Uterus (tissue), 4 donors: ENCODE results near the gene USF2. TPM values are rescaled to one million over a fixed set of nuclear protein-coding genes. Genes with fewer than 3 reads are reported as not detected.

Experiments used
- DNase-seq, 2 donors: peaks; one replicate each; pipeline ENCODE4 v3.0.0-alpha.2; 2019 to 2020
- H3K27ac ChIP-seq, 2 donors: fragments of 200-600 bp; sonication (generic); 1 replicate in 1 of 2; 2 replicates in 1 of 2; pipeline ENCODE4 v1.5.1; 2016 to 2018
- H3K27me3 ChIP-seq, 2 donors: fragments of 200-600 bp; sonication (generic); one replicate each; pipeline ENCODE4 v1.5.1; 2018 to 2019; ENCODE audit warnings: control low read depth in 1 of 2
- H3K36me3 ChIP-seq, 2 donors: fragments of 200-600 bp; sonication (generic); one replicate each; pipeline ENCODE4 v1.5.1; 2019; ENCODE audit warnings: control low read depth in 1 of 2
- H3K4me1 ChIP-seq, 2 donors: fragments of 200-600 bp; sonication (generic); one replicate each; pipeline ENCODE4 v1.5.1; 2018 to 2019; ENCODE audit warnings: control low read depth in 1 of 2
- H3K4me3 ChIP-seq, 2 donors: fragments of 200-600 bp; sonication (generic); 1 replicate in 1 of 2; 2 replicates in 1 of 2; pipeline ENCODE4 v1.5.1; 2018 to 2019; ENCODE audit warnings: mild to moderate bottlenecking in 1 of 2
- H3K9me3 ChIP-seq, 2 donors: fragments of 200-600 bp; sonication (generic); one replicate each; pipeline ENCODE4 v1.5.1; 2019; ENCODE audit warnings: control low read depth in 1 of 2
- POLR2A ChIP-seq, 2 donors: fragments of 450-650 bp; IDR thresholded peaks; one replicate each; pipeline ENCODE4 v1.6.1; 2016; ENCODE audit warnings: antibody characterized with exemption in 2 of 2, mild to moderate bottlenecking in 1 of 2, moderate library complexity in 1 of 2
- intact Hi-C: fragments of 100-400 bp; cut with DNase I; formaldehyde crosslinking; loops from one replicate; pipeline ENCODE4 v1.15.1; 2023; ENCODE audit warnings: low total_unique reads
- total RNA-seq, 4 donors: library from RNA; depleted of rRNA in 3 of 4; stranded (reverse); fragments of >200 nt in 3 of 4; gene quantifications; one replicate each; pipeline versions ENCODE4 v1.1.0 to v1.2.4, GENCODE V29; 2014 to 2023
- TF ChIP-seq, protein P1 (sequence below), 4 experiments: fragments of 200-600 bp in 2 of 4; fragments of 450-650 bp in 2 of 4; sonication (generic) in 2 of 4; IDR thresholded peaks; one replicate each; pipeline ENCODE4 v1.5.1; 2016 to 2019; ENCODE audit warnings: antibody characterized with exemption in 4 of 4, mild to moderate bottlenecking in 2 of 4, moderate library complexity in 1 of 4
- donor health status: DM: yes; HTN: yes; CAD: no.

Gene USF2
- total RNA-seq, 4 donors from 2014 or later = 48.8 to 155 (median 87.5) TPM

- no peaks in the 10 kb centered on the region for H3K9me3 ChIP-seq
- H3K4me3 ChIP-seq = no peak overlapping the region
- no peak overlapping the region for H3K27ac ChIP-seq
- TF ChIP-seq POLR2A (IDR thresholded peaks at IDR 0.05) = no peak
- TF ChIP-seq, protein P1, sequence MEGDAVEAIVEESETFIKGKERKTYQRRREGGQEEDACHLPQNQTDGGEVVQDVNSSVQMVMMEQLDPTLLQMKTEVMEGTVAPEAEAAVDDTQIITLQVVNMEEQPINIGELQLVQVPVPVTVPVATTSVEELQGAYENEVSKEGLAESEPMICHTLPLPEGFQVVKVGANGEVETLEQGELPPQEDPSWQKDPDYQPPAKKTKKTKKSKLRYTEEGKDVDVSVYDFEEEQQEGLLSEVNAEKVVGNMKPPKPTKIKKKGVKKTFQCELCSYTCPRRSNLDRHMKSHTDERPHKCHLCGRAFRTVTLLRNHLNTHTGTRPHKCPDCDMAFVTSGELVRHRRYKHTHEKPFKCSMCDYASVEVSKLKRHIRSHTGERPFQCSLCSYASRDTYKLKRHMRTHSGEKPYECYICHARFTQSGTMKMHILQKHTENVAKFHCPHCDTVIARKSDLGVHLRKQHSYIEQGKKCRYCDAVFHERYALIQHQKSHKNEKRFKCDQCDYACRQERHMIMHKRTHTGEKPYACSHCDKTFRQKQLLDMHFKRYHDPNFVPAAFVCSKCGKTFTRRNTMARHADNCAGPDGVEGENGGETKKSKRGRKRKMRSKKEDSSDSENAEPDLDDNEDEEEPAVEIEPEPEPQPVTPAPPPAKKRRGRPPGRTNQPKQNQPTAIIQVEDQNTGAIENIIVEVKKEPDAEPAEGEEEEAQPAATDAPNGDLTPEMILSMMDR (IDR thresholded peaks at IDR 0.05) = no peak
- DNase-seq = no peak
- H3K27me3 ChIP-seq = peaks cover 0 to 8% of the 10 kb centered on the region in 2 donors
- no peaks in the 10 kb centered on the region for H3K36me3 ChIP-seq
- no peaks in the 10 kb centered on the region for H3K4me1 ChIP-seq
- intact Hi-C loops = no loop called here
Measured at GRCh38 chr19:35297922-35298321, 29.2 kb downstream of the USF2 start.

DNA sequence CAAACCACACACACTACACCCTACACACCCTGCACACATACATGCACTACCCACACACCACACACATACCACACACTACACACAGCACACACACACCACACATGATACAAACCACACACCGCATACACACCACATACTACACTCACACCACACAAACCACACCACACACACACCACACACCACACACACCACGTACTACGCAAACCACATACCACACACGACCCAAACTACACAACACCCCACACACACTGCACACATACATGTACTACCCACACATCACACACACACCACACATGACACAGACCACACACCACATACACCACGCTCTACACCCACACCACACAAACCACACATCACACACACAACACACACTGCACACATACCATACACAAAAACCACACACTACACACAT lies 29.8 kb downstream of the USF2 start:
- intact Hi-C loops = no loop called here
- Histone ChIP-seq H3K27me3 (peaks cover 0 to 8% of the 10 kb centered on the region in 2 donors), H3K4me1 (no peaks in the 10 kb centered on the region), H3K4me3 (no peak overlapping the region), H3K36me3 (no peaks in the 10 kb centered on the region), H3K9me3 (no peaks in the 10 kb centered on the region), H3K27ac (no peak overlapping the region)
- DNase-seq = no peak
- TF ChIP-seq POLR2A (IDR thresholded peaks at IDR 0.05) = no peak
- TF ChIP-seq, protein P1 (IDR thresholded peaks at IDR 0.05) = no peak

DNA sequence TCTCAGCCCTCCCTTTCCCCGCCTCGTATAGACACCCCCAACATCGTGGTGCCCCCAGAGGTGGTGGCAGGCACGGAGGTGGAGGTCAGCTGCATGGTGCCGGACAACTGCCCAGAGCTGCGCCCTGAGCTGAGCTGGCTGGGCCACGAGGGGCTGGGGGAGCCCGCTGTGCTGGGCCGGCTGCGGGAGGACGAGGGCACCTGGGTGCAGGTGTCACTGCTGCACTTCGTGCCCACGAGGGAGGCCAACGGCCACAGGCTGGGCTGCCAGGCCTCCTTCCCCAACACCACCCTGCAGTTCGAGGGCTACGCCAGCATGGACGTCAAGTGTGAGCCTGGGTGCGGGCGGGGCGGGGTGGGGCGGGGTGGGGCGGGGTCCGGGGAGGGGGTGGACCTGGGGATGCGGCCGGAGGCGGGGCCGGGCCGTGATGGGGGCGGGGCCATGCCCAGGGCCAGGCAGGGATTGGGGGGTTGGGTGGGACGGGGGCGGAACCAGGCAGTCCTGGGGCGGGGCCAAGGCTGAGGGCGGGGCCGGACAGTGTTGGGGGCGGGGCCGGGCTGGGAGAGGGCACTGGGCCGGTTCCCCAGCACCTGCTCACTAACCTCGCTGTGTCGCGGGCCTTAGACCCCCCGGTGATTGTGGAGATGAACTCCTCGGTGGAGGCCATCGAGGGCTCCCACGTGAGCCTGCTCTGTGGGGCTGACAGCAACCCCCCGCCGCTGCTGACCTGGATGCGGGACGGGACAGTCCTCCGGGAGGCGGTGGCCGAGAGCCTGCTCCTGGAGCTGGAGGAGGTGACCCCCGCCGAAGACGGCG lies 31.0 kb downstream of the USF2 start:
- Histone ChIP-seq H3K36me3 (no peaks in the 10 kb centered on the region), H3K4me1 (no peaks in the 10 kb centered on the region), H3K27me3 (peaks cover 0 to 8% of the 10 kb centered on the region in 2 donors), H3K27ac (no peak overlapping the region), H3K9me3 (no peaks in the 10 kb centered on the region), H3K4me3 (no peak overlapping the region)
- no peak for DNase-seq
- intact Hi-C loops = no loop called here
- TF ChIP-seq, protein P1 (IDR thresholded peaks at IDR 0.05) = no peak
- TF ChIP-seq POLR2A (IDR thresholded peaks at IDR 0.05) = no peak

- Histone ChIP-seq H3K27me3 (peaks cover 0 to 8% of the 10 kb centered on the region in 2 donors), H3K27ac (no peak overlapping the region), H3K9me3 (no peaks in the 10 kb centered on the region), H3K36me3 (no peaks in the 10 kb centered on the region), H3K4me1 (no peaks in the 10 kb centered on the region), H3K4me3 (no peak overlapping the region)
- no peak for TF ChIP-seq POLR2A (IDR thresholded peaks at IDR 0.05)
- TF ChIP-seq, protein P1 (IDR thresholded peaks at IDR 0.05) = no peak
- DNase-seq = no peak
- intact Hi-C loops = no loop called here
Measured at GRCh38 chr19:35300339-35300649, 31.5 kb downstream of the USF2 start.

GRCh38 chr19:35301961-35302360 lies 33.2 kb downstream of the USF2 start:
- peaks cover 0 to 8% of the 10 kb centered on the region in 2 donors for H3K27me3 ChIP-seq

More at GRCh38 chr19:35301961-35302360, 33.2 kb downstream of the USF2 start:
- Histone ChIP-seq H3K4me1 (no peaks in the 10 kb centered on the region), H3K27ac (no peak overlapping the region), H3K36me3 (no peaks in the 10 kb centered on the region), H3K4me3 (no peak overlapping the region), H3K9me3 (no peaks in the 10 kb centered on the region)
- intact Hi-C loops = no loop called here
- TF ChIP-seq, protein P1 (IDR thresholded peaks at IDR 0.05) = no peak
- no peak for TF ChIP-seq POLR2A (IDR thresholded peaks at IDR 0.05)
- DNase-seq = no peak
